Activated naive CD4-positive, alpha-beta T cell treated with anti-CD3 and anti-CD28 coated beads for 36 hours (primary cell): ENCODE results near the gene IDH1. TPM values are rescaled to one million over a fixed set of nuclear protein-coding genes. Genes with fewer than 3 reads are reported as not detected.

Experiments
- CTCF ChIA-PET: fragments of 350-600 bp; sonication (Branson Sonifier 250); formaldehyde crosslinking; loops from one replicate; lab custom pipeline; 2021; ENCODE audit warnings: antibody characterized with exemption; lab: Charles Lee
- DNase-seq: peaks from one replicate; pipeline ENCODE4 v3.0.0-alpha.2; 2020
- H3K27ac Mint-ChIP-seq: one replicate; pipeline ENCODE4 v1.8.0; 2021; ENCODE audit warnings: mild to moderate bottlenecking, mixed read lengths
- H3K27me3 Mint-ChIP-seq: one replicate; pipeline ENCODE4 v1.8.0; 2021; ENCODE audit warnings: low read depth, mixed read lengths
- H3K36me3 Mint-ChIP-seq: one replicate; pipeline ENCODE4 v1.8.0; 2021; ENCODE audit warnings: low read depth, mixed read lengths
- H3K4me1 Mint-ChIP-seq: one replicate; pipeline ENCODE4 v1.8.0; 2021; ENCODE audit warnings: low read depth, mixed read lengths
- H3K4me3 Mint-ChIP-seq: one replicate; pipeline ENCODE4 v1.8.0; 2021; ENCODE audit warnings: mild to moderate bottlenecking, moderate library complexity, mixed read lengths
- H3K9me3 Mint-ChIP-seq: one replicate; pipeline ENCODE4 v1.8.0; 2021; ENCODE audit warnings: mixed read lengths
- intact Hi-C: fragments of 100-400 bp; cut with micrococcal nuclease; formaldehyde crosslinking; loops from one replicate; pipeline ENCODE4 v1.15.1; 2023
- total RNA-seq, 2 experiments: library from RNA; stranded (reverse); gene quantifications; one replicate each; pipeline ENCODE4 v1.2.3, GENCODE V29; 2021

IDH1 gene
- total RNA-seq, result 10 to 100 TPM; 18.5 to 21.9 TPM

DNA sequence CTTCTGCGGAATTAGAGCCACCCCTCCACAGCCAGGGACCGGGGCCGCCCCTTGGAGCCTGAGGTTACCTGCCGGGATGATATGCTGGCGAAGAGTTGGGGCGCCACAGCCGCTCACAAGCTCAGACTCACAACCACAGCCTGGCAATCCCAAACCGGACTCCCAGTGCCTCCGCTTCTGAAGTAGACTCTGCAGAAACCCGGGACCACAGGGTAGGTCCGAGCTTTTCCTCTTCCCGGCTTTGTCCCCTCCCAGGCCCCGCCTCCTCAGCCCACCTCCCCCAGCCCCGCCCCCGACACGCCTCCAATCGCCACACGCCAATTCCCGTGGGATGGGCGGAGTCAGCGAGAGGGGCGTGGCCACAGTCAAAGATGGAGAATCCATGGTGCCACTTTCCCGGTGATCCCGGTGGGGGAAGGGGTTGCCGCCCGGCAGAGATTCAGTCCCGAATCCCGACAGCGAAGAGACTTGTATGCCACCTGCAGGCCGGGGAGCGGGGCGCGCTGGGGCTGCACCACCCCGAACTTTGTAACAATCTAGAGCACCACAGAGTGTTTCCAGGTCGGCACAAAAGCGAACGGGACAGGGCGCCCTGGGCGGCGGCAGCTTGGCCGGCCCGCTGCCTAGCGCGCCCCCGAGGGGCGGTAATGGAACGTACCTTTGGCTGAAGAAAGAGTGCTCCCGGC is at the start of gene IDH1:
Gene IDH1 (minus strand): TSS at position 201 of the 686 bp plus-strand sequence. CDS start 3,520 bp downstream, outside the sequence.
- Mint-ChIP-seq H3K4me1 (peaks cover 18% of the 10 kb centered on the region), H3K36me3 (peaks cover 12% of the 10 kb centered on the region), H3K9me3 (no peaks in the 10 kb centered on the region), H3K27ac (peak within 1 kb of the TSS; percentile 55), H3K4me3 (peak within 1 kb of the TSS; percentile 86), H3K27me3 (no peaks in the 10 kb centered on the region)
- peak; percentile 96 for DNase-seq
- CTCF ChIA-PET, result interaction anchor here (0.6 to 2.8 kb wide), 8 partner anchors 10 to 154 kb away, joined by 4 to 16 read pairs (median 8); partner anchors contain the start of gene PIKFYVE
- intact Hi-C loops, result loop anchor here (1.0 to 10.0 kb wide), 8 partner anchors 11 to 1170 kb away; partner anchors contain the start of genes CCNYL1, FZD5, MAP2 and PIKFYVE

DNA sequence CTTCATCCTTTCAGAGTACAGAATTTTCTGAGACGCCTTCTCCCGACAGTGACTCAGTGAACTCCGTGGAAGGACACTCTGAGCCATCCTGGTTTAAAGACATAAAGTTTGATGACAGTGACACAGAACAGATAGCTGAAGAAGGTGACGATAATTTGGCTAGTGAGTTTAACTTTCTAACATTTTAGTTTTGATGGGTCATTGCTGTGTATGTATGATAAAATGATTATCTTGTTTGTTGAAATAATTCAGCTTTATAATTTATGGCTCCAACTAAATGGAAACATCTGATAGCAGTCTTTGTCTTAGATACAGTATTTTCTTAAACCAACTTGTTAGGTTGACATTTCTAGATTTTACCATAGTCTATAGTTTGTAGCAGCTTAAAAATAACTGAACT is 49.3 kb upstream of the IDH1 start:
- no peak overlapping the region for H3K4me3 Mint-ChIP-seq
- CTCF ChIA-PET, result no interaction called here
- DNase-seq, result no peak
- H3K36me3 Mint-ChIP-seq, result peaks cover 24% of the 10 kb centered on the region
- intact Hi-C loops, result no loop called here
- H3K27me3 Mint-ChIP-seq, result no peaks in the 10 kb centered on the region
- no peaks in the 10 kb centered on the region for H3K4me1 Mint-ChIP-seq
- H3K9me3 Mint-ChIP-seq, result no peaks in the 10 kb centered on the region
- no peak overlapping the region for H3K27ac Mint-ChIP-seq

DNA sequence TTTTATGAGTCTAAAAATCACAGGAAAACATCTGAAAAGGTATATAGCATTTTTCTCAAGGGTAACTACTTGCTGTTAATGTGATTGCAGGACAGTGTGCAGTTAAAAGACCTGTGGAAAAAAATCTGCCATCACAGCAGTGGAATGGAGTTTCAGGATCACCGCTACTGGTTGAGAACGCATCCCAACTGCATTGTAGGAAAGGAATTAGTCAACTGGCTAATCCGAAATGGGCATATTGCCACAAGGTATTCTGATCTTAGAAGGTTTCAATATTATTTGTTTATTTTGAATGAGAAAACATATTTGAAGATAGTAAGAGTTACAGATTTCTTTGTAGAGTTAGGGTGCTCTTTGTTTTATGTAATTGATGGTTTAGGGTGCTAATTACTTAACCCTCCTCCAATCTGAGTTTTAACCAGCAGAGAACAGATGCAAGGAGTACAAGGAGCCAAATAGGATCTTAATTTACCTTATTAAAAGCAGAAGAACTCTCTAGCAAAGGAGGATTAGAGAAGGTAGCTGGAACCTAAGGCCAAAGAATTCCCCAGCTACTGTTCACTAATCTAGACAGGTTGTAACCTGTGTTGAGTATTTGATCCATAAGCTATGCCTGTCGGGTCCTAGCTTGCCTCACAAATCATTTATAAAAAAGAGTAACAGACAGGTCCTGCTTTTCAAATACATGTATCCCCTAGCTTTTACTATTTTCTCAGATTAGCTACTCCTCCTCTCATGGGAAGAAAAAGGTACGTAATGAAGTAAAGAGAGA is 46.2 kb upstream of the IDH1 start:
- H3K27ac Mint-ChIP-seq, result no peak overlapping the region
- peaks cover 25% of the 10 kb centered on the region for H3K36me3 Mint-ChIP-seq
- CTCF ChIA-PET, result interaction anchor here (1.5 to 1.6 kb wide), 2 partner anchors 9 to 126 kb away, joined by 3 to 5 read pairs; no protein-coding TSS in a partner anchor
- no peak for DNase-seq
- intact Hi-C loops, result no loop called here
- H3K27me3 Mint-ChIP-seq, result no peaks in the 10 kb centered on the region
- peaks cover 6% of the 10 kb centered on the region for H3K4me1 Mint-ChIP-seq
- no peaks in the 10 kb centered on the region for H3K9me3 Mint-ChIP-seq
- H3K4me3 Mint-ChIP-seq, result no peak overlapping the region

DNA sequence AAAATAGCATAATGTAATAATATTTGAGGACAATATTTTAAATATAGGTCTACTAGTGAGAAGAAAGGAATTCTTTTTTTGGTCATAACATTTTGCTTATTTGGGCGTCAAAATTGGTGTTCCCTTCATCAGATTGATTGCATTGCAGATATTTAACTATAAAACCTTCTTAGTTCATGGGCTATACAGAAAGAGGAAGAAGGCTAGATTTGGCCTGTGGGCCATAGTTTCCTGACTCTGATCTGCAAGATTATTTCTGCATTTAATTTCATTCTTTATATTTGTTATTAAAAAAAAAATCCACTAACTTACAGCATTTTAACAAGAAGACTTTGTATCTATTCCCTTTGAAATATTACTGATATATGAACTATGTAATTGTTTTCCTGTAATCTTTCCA is 43.1 kb upstream of the IDH1 start:
- Mint-ChIP-seq H3K9me3 (no peaks in the 10 kb centered on the region), H3K4me1 (peaks cover 23% of the 10 kb centered on the region), H3K27ac (no peak overlapping the region), H3K27me3 (no peaks in the 10 kb centered on the region), H3K36me3 (peaks cover 32% of the 10 kb centered on the region), H3K4me3 (no peak overlapping the region)
- DNase-seq, result no peak
- CTCF ChIA-PET, result no interaction called here
- intact Hi-C loops, result no loop called here

DNA sequence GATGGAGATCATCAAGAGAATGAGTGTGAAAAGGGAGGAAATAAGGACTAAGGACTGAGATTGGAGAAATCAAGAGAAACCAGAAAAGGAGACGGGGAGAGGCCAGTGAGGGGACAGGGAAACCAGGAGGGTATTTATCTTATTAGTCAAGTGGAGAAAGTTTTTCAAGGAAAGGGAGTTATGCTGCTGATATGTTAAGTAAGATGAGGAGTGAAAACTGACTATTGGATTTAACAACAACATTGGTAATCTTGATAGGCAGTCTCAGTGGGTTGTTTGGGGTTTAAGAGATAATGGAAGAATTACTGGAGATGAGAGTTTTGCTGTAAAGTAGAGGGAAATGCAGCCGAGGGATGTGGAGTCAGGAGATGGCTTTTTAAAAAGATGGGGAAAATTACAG is 41.7 kb upstream of the IDH1 start:
- CTCF ChIA-PET, result no interaction called here
- Mint-ChIP-seq H3K27me3 (no peaks in the 10 kb centered on the region), H3K4me3 (no peak overlapping the region), H3K4me1 (peaks cover 31% of the 10 kb centered on the region), H3K36me3 (peaks cover 39% of the 10 kb centered on the region), H3K9me3 (no peaks in the 10 kb centered on the region), H3K27ac (no peak overlapping the region)
- intact Hi-C loops, result no loop called here
- no peak for DNase-seq

DNA sequence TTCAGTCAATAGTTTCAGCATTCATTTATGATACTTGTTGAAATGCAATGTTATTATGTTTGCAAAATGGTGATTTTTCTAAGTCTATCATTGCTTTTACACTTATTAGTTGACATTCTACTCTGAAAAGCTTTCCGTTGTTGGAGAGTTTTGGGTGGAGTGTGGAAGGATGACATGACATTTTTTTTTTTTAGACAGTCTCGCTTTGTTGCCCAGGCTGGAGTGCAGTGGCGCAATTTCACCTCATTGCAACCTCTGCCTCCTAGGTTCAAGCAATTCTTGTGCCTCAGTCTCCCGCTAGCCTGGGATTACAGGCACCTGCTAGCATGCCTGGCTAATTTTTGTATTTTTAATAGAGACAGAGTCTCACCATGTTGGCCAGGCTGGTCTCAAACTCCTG is 41.0 kb upstream of the IDH1 start:
- H3K36me3 Mint-ChIP-seq, result peaks cover 43% of the 10 kb centered on the region
- no peaks in the 10 kb centered on the region for H3K27me3 Mint-ChIP-seq
- peaks cover 2% of the 10 kb centered on the region for H3K9me3 Mint-ChIP-seq
- CTCF ChIA-PET, result no interaction called here
- H3K4me1 Mint-ChIP-seq, result peaks cover 38% of the 10 kb centered on the region
- no peak for DNase-seq
- no peak overlapping the region for H3K27ac Mint-ChIP-seq
- intact Hi-C loops, result no loop called here
- H3K4me3 Mint-ChIP-seq, result no peak overlapping the region

DNA sequence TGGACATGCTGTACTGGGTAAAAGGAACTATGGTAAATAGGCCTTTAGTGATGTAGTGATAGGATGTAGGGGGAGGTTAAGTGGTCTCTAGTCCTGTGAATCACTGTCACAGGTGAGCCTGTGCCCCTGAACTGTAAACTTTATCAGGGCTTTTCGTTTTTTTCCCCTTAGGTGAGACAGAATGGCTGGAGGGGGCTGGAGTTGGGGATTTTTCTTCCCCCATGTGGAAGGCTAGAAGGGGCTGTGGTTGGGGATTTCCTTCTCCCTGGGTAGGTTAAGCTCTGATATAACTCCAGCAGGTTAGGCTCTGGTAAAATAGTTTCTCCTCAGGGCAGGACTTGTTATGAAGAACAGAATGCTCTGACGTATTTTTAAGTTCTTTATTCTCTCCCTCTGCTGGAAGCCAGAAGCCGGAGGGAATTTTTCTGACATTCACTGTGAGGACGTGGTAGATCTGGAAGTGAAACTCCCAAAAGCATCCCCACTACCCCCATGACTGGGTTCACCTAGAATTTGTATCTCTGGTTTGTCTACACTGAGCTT is 39.7 kb upstream of the IDH1 start:
- Mint-ChIP-seq H3K4me3 (no peak overlapping the region), H3K9me3 (peaks cover 11% of the 10 kb centered on the region), H3K27ac (no peak overlapping the region), H3K4me1 (peaks cover 40% of the 10 kb centered on the region), H3K27me3 (no peaks in the 10 kb centered on the region), H3K36me3 (peaks cover 46% of the 10 kb centered on the region)
- intact Hi-C loops, result no loop called here
- CTCF ChIA-PET, result no interaction called here
- DNase-seq, result no peak

DNA sequence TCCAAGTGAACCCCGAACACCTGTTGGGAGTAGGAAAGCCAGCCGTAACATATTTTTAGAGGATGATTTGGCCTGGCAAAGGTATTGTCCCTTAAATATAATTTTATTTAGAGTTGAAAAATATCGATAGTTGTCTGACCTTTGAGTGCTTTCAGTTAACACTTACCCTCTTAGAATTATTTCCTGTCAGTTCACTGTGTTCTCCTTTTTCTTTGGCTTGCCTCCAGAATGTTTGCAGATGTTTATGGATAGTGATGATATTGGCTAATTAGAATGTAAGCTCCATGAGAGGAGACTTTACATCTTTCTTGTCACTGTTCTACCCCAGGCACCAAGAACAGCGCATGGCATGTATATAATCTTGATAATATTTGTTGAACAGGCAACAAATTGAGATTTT is 31.0 kb upstream of the IDH1 start:
- Mint-ChIP-seq H3K36me3 (peaks cover 43% of the 10 kb centered on the region), H3K4me3 (no peak overlapping the region), H3K27ac (no peak overlapping the region), H3K4me1 (peaks cover 12% of the 10 kb centered on the region), H3K27me3 (no peaks in the 10 kb centered on the region), H3K9me3 (peaks cover 10% of the 10 kb centered on the region)
- CTCF ChIA-PET, result no interaction called here
- intact Hi-C loops, result no loop called here
- DNase-seq, result no peak

DNA sequence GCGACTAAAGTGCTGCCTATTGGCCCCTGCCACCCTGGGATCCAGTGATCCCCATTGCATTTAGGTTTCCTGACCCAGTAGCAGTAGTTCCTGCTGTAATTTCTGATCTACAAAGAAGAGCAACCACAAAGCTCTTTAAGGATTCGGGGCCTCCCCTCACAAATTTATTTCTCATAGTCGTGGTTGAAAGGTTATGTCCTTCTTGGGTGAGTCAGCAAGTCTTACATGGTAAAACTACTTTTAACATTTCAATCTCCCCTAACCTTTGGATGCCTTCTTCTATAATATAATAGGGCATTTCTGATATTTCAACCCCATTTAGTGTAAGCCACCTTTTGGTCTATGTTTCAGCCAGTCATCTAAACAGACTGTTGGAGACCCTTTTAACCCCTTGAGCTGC is 26.1 kb upstream of the IDH1 start:
- no peak overlapping the region for H3K4me3 Mint-ChIP-seq
- CTCF ChIA-PET, result interaction anchor here (0.6 to 0.8 kb wide), 2 partner anchors 23 to 27 kb away, joined by 3 read pairs; no protein-coding TSS in a partner anchor

DNA sequence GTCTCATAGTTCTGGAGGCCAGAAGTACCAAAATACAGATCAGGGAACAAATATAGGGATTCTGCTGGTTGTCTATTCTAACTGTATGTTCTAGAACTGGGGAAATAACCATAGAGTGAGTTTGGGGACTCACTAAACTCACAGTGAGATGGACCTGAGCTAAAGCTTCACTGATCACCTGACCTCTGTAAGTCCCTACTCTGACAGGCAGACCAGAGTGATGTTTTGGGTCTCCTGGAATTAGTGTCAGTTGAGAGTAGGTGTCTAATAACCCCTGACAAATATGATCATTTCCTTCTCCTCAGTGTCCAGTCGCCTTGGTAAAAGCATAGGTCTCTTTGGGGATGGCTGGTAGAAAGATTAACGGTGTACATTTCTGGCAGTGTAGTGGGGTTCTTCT is 25.4 kb upstream of the IDH1 start:
- intact Hi-C loops, result loop anchor here (2.0 kb wide), 1 partner anchor 13 kb away; the partner anchor contains the start of gene PIKFYVE
- no peak overlapping the region for H3K4me3 Mint-ChIP-seq
- H3K36me3 Mint-ChIP-seq, result peaks cover 53% of the 10 kb centered on the region
- no peak overlapping the region for H3K27ac Mint-ChIP-seq
- no peak for DNase-seq
- no peaks in the 10 kb centered on the region for H3K27me3 Mint-ChIP-seq
- peaks cover 22% of the 10 kb centered on the region for H3K4me1 Mint-ChIP-seq
- peaks cover 2% of the 10 kb centered on the region for H3K9me3 Mint-ChIP-seq
- CTCF ChIA-PET, result interaction anchor here (1.4 kb wide), 1 partner anchor 105 kb away, joined by 3 read pairs; no protein-coding TSS in a partner anchor

More for the DNA sequence above, 26.1 kb upstream of the IDH1 start:
- H3K27me3 Mint-ChIP-seq, result no peaks in the 10 kb centered on the region
- H3K9me3 Mint-ChIP-seq, result peaks cover 2% of the 10 kb centered on the region
- intact Hi-C loops, result loop anchor here (2.0 kb wide), 1 partner anchor 14 kb away; the partner anchor contains the start of gene PIKFYVE
- no peak overlapping the region for H3K27ac Mint-ChIP-seq
- peak; percentile 17 for DNase-seq
- peaks cover 22% of the 10 kb centered on the region for H3K4me1 Mint-ChIP-seq
- peaks cover 51% of the 10 kb centered on the region for H3K36me3 Mint-ChIP-seq

DNA sequence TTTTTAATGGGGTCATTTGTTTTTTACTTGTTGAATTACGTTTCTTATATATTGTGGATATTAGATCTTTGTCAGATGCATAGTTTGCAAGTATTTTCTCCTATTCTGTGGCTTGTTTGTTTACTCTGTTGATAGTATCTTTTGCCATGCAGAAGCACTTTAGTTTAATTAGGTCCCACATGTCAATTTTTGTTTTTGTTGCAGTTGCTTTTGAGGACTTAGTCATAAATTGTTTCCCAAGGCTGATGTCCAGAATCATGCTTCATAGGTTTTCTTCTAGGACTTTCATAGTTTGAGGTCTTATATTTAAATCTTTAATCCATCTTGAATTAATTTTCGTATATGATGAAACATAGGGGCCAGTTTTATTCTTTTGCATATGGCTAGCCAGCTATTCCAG is 24.4 kb upstream of the IDH1 start:
- DNase-seq, result no peak
- Mint-ChIP-seq H3K27me3 (no peaks in the 10 kb centered on the region), H3K4me1 (peaks cover 22% of the 10 kb centered on the region), H3K4me3 (no peak overlapping the region), H3K36me3 (peaks cover 60% of the 10 kb centered on the region), H3K27ac (no peak overlapping the region), H3K9me3 (peaks cover 2% of the 10 kb centered on the region)
- CTCF ChIA-PET, result interaction anchor here (1.4 to 1.6 kb wide), 2 partner anchors 24 to 104 kb away, joined by 3 to 4 read pairs; partner anchors contain the start of gene IDH1
- intact Hi-C loops, result no loop called here

DNA sequence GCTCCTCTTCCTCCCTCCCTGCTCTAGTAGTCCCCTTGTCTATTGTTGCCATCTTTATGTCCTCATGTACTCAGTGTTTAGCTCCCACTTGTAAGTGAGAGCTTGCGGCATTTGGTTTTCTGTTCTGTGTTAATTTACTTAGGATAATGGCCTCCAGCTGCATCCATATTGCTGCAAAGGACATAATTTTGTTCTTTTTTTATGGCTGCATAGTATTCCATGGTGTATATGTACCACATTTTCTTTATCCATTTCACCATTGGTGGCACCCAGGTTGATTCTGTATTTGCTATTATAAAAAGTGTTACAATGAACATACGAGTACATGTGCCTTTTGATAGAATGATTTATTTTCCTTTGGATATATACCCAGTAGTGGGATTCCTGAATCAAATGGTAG is 23.7 kb upstream of the IDH1 start:
- Mint-ChIP-seq H3K27ac (no peak overlapping the region), H3K4me3 (no peak overlapping the region), H3K9me3 (peaks cover 2% of the 10 kb centered on the region), H3K27me3 (no peaks in the 10 kb centered on the region), H3K36me3 (peaks cover 65% of the 10 kb centered on the region), H3K4me1 (peaks cover 22% of the 10 kb centered on the region)
- CTCF ChIA-PET, result interaction anchor here (1.6 kb wide), 1 partner anchor 24 kb away, joined by 4 read pairs; the partner anchor contains the start of gene IDH1
- intact Hi-C loops, result no loop called here
- DNase-seq, result no peak
